Stimulated activated naive CD4-positive, alpha-beta T cell (primary cell): ENCODE measurements around the gene ADK.

Experiments
- DNase-seq, 6 experiments: peaks; one replicate each; lab custom pipeline; 2025; lab: John Stamatoyannopoulos, UW

ADK gene

GRCh38 chr10:74361678-74362077 is 210.7 kb downstream of the ADK start:
- DNase-seq = no peak

GRCh38 chr10:74363727-74364126 is 212.7 kb downstream of the ADK start:
- no peak for DNase-seq

- DNase-seq = no peak
These were observed 214.1 kb downstream of the ADK start for GRCh38 chr10:74365109-74365508.

- no peak for DNase-seq
These were observed 220.7 kb downstream of the ADK start for GRCh38 chr10:74371696-74372095.

- no peak for DNase-seq
These were observed 222.0 kb downstream of the ADK start for GRCh38 chr10:74373059-74373458.

- DNase-seq = no peak
These were observed 226.5 kb downstream of the ADK start for GRCh38 chr10:74377476-74377875.

GRCh38 chr10:74379474-74379873 is 228.5 kb downstream of the ADK start:
- no peak for DNase-seq

GRCh38 chr10:74380795-74381194 is 229.8 kb downstream of the ADK start:
- peak in 1 of 6 experiments; percentile 3 for DNase-seq

- no peak for DNase-seq
These were observed 230.4 kb downstream of the ADK start for GRCh38 chr10:74381291-74381853.

GRCh38 chr10:74382663-74383062 is 231.6 kb downstream of the ADK start:
- no peak for DNase-seq

GRCh38 chr10:74383642-74384041 is 232.6 kb downstream of the ADK start:
- DNase-seq = peak in 2 of 6 experiments; percentile 13

GRCh38 chr10:74384615-74385183 is 233.7 kb downstream of the ADK start:
- no peak for DNase-seq

GRCh38 chr10:74388801-74389200 is 237.8 kb downstream of the ADK start:
- DNase-seq = no peak

GRCh38 chr10:74391786-74392185 is 240.8 kb downstream of the ADK start:
- DNase-seq = peak in 3 of 6 experiments; percentile 26 to 37 (median 27)

- DNase-seq = no peak
These were observed 243.5 kb downstream of the ADK start for GRCh38 chr10:74394416-74394969.

- DNase-seq = no peak
These were observed 249.2 kb downstream of the ADK start for GRCh38 chr10:74400186-74400585.

GRCh38 chr10:74406006-74406405 is 255.0 kb downstream of the ADK start:
- DNase-seq = no peak

- DNase-seq = no peak
These were observed 264.3 kb downstream of the ADK start for GRCh38 chr10:74415146-74415839.

GRCh38 chr10:74417397-74417796 is 266.4 kb downstream of the ADK start:
- DNase-seq = no peak

GRCh38 chr10:74418285-74418872 is 267.4 kb downstream of the ADK start:
- no peak for DNase-seq

- DNase-seq = no peak
These were observed 268.5 kb downstream of the ADK start for GRCh38 chr10:74419491-74419951.

- peak in 4 of 6 experiments; percentile 2 to 53 (median 32) for DNase-seq
These were observed 268.9 kb downstream of the ADK start for GRCh38 chr10:74419958-74420375.

- DNase-seq = no peak
These were observed 273.5 kb downstream of the ADK start for GRCh38 chr10:74424565-74424964.
